Transverse colon (tissue), 3 donors: ENCODE data around the gene SSH2.

Experiments
- CTCF ChIP-seq, 5 experiments: fragments of 200-600 bp in 3 of 5; fragments of 450-650 bp in 2 of 5; sonication (generic) in 3 of 5; IDR thresholded peaks; 1 replicate in 2 of 5; 2 replicates in 3 of 5; pipeline ENCODE4 v1.5.1; 2016 to 2017; ENCODE audit warnings: antibody characterized with exemption in 5 of 5, inconsistent platforms in 3 of 5, mild to moderate bottlenecking in 2 of 5, moderate library complexity in 1 of 5
- POLR2A ChIP-seq: fragments of 450-650 bp; IDR thresholded peaks from one replicate; pipeline ENCODE4 v1.6.1; 2016; ENCODE audit warnings: antibody characterized with exemption, mild to moderate bottlenecking, moderate library complexity

- peak in 1 of 5 experiments; percentile 23 for TF ChIP-seq CTCF (IDR thresholded peaks at IDR 0.05)
- TF ChIP-seq POLR2A = no peak
Observed at GRCh38 chr17:29593591-29594518, 336.2 kb downstream of the SSH2 start.
